HG02884 (cell line): ENCODE data around the gene HELZ2.

Experiments
- ATAC-seq: cut with Tn5 transposase; IDR thresholded peaks from one replicate; pipeline ENCODE4 v1.9.1; 2021; ENCODE audit warnings: mild to moderate bottlenecking, moderate library complexity; ENCODE audit not compliant: unreplicated experiment

Gene HELZ2

GRCh38 chr20:63553251-63553932 lies 20.6 kb downstream of the HELZ2 start:
- ATAC-seq, result peak; percentile 34

GRCh38 chr20:63552481-63553249 lies 21.4 kb downstream of the HELZ2 start:
- peak; percentile 31 for ATAC-seq

GRCh38 chr20:63551068-63551467 lies 23.0 kb downstream of the HELZ2 start:
- ATAC-seq, result no peak

- ATAC-seq, result no peak
Observed at GRCh38 chr20:63549679-63550282, 24.3 kb downstream of the HELZ2 start.

- ATAC-seq, result no peak
Observed at GRCh38 chr20:63549019-63549418, 25.0 kb downstream of the HELZ2 start.

GRCh38 chr20:63548542-63548941 lies 25.5 kb downstream of the HELZ2 start:
- no peak for ATAC-seq

- no peak for ATAC-seq
Observed at GRCh38 chr20:63547725-63548480, 26.1 kb downstream of the HELZ2 start, which contains the start of gene SRMS. Gene SRMS, minus strand, starts transcription at chr20:63547749. Its CDS starts 286 bp downstream, at chr20:63547463.

GRCh38 chr20:63546956-63547724 lies 26.9 kb downstream of the HELZ2 start:
- no peak for ATAC-seq

GRCh38 chr20:63546256-63546955 lies 27.6 kb downstream of the HELZ2 start:
- ATAC-seq, result no peak

- ATAC-seq, result no peak
Observed at GRCh38 chr20:63545814-63546213, 28.2 kb downstream of the HELZ2 start.

- ATAC-seq, result no peak
Observed at GRCh38 chr20:63544958-63545516, 29.0 kb downstream of the HELZ2 start.

GRCh38 chr20:63544241-63544957 lies 29.6 kb downstream of the HELZ2 start:
- ATAC-seq, result no peak

GRCh38 chr20:63543733-63544132 lies 30.3 kb downstream of the HELZ2 start:
- ATAC-seq, result no peak

GRCh38 chr20:63543131-63543530 lies 30.9 kb downstream of the HELZ2 start:
- no peak for ATAC-seq

GRCh38 chr20:63542696-63543095 lies 31.3 kb downstream of the HELZ2 start:
- ATAC-seq, result no peak

GRCh38 chr20:63542031-63542559 lies 31.9 kb downstream of the HELZ2 start:
- ATAC-seq, result no peak

- no peak for ATAC-seq
Observed at GRCh38 chr20:63541371-63541770, 32.7 kb downstream of the HELZ2 start.

GRCh38 chr20:63540417-63541186 lies 33.4 kb downstream of the HELZ2 start:
- ATAC-seq, result no peak
